Epithelial cell of proximal tubule (primary cell): ENCODE data around the gene SORCS2. TPM values are rescaled to one million over a fixed set of nuclear protein-coding genes. Genes with fewer than 3 reads are reported as not detected.

Source experiments
- DNase-seq: peaks from one replicate; pipeline ENCODE4 v3.0.0-alpha.2; 2011; ENCODE audit warnings: low read depth
- H3K4me3 ChIP-seq: 2 replicates; pipeline ENCODE4 v1.5.1; 2011; ENCODE audit warnings: low read depth, mild to moderate bottlenecking, low read length
- total RNA-seq: library from RNA; depleted of rRNA; stranded (reverse); fragments of >200 nt; gene quantifications from 2 replicates; pipeline ENCODE4 v1.2.3, GENCODE V29; 2015
- TF ChIP-seq, protein P1 (sequence below): conservative IDR thresholded peaks from 2 replicates; pipeline ENCODE4 v1.5.1; 2012; ENCODE audit warnings: low read depth, mild to moderate bottlenecking, low read length

SORCS2 gene
- total RNA-seq, 1 donor from 2014 or later, result 0.29 TPM

DNA sequence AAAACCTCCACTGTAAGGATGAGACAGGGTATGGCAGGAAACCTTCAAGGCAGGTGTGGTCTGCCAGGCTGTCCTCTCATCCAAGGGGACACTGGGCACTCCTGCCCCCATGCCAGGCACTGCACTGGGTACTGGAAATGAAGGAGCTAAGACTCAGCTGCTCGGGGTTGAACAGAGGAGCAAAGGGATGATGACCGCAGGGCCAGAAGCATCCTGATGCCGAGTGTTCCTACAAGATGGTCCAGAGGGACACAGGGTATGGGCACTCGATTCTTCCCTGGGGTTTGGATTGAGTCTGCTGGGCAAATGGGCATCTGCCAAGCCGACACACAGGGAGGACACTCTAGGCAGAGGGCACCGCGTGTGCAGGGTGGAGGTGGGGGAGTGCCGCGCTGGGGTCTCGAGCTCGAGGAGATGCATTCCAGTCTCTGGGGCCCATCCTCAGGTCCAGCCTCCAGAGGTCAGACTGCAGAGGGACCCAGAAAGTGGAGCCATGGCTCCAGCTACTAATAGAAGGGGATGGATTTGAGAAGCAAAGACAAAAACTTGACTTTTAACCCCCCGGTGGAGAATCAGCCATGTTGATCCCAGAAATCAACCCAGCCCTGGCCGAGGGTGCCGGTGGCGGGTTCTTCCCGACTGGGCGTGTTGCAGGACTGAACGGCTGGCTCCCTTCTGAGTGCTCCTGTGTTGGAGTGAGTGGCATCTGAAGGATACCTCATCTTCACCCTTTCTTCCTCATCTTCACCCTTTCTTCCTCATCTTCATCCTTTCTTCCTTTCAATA lies 500.3 kb downstream of the SORCS2 start:
- H3K4me3 ChIP-seq, result no peak overlapping the region
- no peak for DNase-seq
- TF ChIP-seq, protein P1, sequence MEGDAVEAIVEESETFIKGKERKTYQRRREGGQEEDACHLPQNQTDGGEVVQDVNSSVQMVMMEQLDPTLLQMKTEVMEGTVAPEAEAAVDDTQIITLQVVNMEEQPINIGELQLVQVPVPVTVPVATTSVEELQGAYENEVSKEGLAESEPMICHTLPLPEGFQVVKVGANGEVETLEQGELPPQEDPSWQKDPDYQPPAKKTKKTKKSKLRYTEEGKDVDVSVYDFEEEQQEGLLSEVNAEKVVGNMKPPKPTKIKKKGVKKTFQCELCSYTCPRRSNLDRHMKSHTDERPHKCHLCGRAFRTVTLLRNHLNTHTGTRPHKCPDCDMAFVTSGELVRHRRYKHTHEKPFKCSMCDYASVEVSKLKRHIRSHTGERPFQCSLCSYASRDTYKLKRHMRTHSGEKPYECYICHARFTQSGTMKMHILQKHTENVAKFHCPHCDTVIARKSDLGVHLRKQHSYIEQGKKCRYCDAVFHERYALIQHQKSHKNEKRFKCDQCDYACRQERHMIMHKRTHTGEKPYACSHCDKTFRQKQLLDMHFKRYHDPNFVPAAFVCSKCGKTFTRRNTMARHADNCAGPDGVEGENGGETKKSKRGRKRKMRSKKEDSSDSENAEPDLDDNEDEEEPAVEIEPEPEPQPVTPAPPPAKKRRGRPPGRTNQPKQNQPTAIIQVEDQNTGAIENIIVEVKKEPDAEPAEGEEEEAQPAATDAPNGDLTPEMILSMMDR, result no peak

DNA sequence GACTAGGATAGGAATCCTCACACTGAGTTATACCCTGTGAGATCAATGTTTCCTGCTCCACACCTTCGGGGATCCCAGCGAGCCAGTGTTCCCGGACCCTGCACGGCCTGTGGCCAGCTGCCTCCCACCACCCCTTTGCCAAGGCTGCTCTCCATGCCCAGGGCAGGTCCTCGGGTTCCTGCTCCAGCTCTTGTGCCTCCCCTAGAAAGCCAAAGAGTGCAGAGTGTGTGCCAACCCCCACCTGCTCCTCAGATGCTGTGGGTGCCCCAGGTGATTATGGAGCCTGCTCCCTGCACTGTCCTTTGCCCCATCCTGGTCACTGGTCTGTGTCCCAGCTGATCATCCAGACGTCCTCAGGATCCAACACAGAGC lies 500.9 kb downstream of the SORCS2 start:
- DNase-seq, result no peak
- TF ChIP-seq, protein P1, result no peak
- H3K4me3 ChIP-seq, result no peak overlapping the region

DNA sequence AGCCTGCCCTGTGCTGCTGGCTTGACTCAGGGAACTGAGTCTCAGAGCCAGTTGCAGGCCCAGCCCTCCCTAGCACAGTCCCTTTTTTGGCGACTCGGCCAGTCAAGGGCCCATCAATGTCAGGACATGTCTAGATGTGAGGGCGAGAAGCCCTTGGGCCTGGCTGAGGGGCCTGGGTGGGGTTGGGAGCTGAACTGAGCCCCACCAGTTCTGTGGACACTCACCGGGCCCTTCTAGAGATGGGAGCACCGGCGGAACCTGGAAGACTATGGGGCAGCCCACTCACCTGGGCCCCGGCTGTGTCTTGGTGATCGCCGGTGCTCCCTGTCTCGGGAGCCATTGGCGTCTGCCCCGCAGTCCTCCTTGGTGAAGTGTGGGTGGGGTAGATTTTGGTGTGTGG lies 501.4 kb downstream of the SORCS2 start:
- TF ChIP-seq, protein P1, result no peak
- DNase-seq, result no peak
- H3K4me3 ChIP-seq, result no peak overlapping the region

DNA sequence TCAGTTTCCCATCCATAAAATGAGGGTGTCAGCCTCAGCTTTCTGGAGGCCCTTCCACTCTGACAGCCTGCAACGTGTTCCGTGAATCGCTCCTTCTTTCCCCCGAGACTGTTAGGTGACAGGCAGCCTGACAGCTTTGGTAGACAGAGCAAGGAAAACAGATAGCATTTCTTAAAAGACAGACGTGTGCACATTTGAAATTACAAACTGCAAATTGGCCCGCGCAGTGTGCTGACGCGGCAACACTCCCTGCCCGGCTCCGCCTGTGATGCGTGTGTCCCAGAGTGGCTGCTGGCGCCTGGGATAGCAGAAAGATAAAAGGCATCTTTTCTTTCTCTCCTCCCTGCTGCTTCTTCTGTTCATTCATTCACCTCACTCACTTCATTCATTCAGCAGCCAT lies 502.0 kb downstream of the SORCS2 start:
- no peak for DNase-seq
- TF ChIP-seq, protein P1, result no peak
- no peak overlapping the region for H3K4me3 ChIP-seq

DNA sequence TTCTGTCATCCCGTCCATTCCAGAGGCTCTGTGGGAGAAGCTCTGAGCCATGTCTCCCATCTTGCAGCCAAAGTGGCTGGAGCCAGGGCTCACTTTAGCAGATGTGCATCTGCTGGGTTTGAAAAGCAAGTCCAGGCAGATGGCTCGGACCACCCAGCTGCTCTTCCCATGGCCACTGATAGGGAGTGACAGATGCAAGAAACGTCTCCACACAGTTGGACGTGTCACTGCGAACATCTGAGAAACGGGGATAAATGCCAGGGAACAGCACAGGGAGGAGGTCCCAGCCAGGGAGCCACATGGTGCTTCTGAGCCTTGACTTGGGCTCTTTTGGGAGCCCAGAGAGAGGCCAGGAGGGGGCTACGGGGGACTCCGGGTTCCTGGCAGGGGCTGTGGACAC lies 505.0 kb downstream of the SORCS2 start:
- TF ChIP-seq, protein P1, result no peak

DNA sequence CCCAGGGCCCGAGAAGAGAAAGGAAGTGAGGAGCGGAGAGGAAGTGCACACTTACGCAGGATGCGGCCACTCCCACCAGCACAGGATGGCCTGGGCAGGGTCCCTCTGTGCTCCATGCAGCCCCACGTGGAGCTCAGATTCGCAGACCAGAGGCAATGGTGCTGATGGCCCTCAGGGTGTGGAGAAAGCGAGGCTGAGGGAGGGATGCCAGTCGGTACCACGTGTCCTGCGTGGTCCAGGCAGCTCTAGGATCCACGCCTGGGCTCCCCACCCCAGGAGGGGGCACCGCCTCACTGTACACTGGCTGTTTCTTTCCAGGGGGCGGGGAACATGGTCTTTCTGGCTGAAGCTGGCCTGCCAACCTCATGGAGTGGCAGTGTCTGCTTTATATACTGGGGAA lies 505.5 kb downstream of the SORCS2 start:
- no peak for DNase-seq
- TF ChIP-seq, protein P1, result no peak
- H3K4me3 ChIP-seq, result no peak overlapping the region

More for the DNA sequence above, 505.0 kb downstream of the SORCS2 start:
- no peak for DNase-seq
- H3K4me3 ChIP-seq, result no peak overlapping the region

DNA sequence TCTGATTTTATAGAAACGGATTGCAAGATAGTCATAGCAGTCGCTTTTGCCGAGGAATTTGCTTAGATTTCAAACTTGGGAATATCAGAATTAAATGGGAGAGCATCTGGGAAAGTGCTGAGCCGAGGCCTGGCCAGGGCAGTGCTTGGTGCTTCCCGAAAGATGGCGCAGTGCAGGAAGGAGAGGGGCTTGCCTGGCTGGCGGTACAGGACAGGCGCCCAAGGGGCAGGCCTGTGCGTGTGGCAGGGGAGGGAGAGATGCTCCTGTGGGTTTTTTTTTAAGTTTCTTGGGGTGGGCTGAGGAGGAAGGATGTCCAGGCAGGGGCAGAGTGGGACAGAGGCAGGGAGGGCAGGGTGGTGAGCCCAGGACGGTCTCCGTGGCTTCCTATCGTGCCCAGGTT lies 506.2 kb downstream of the SORCS2 start:
- TF ChIP-seq, protein P1, result no peak
- no peak for DNase-seq
- H3K4me3 ChIP-seq, result no peak overlapping the region
